Nephron progenitor cell (in vitro differentiated cells): ENCODE data around the gene NECTIN1.

ENCODE experiments used
- DNase-seq: peaks from one replicate; pipeline ENCODE4 v3.0.0; 2021
- H3K27ac Mint-ChIP-seq: 2 replicates; pipeline ENCODE4 v1.8.0; 2021; ENCODE audit warnings: mild to moderate bottlenecking, moderate library complexity, mixed read lengths
- H3K27me3 Mint-ChIP-seq: 2 replicates; pipeline ENCODE4 v1.8.0; 2021; ENCODE audit warnings: mild to moderate bottlenecking, low read depth, mixed read lengths; ENCODE audit not compliant: poor library complexity
- H3K36me3 Mint-ChIP-seq: 2 replicates; pipeline ENCODE4 v1.8.0; 2021; ENCODE audit warnings: low read depth, mixed read lengths
- H3K4me1 Mint-ChIP-seq: 2 replicates; pipeline ENCODE4 v1.8.0; 2021; ENCODE audit warnings: mixed read lengths
- H3K4me3 Mint-ChIP-seq: 2 replicates; pipeline ENCODE4 v1.8.0; 2021; ENCODE audit warnings: mild to moderate bottlenecking, moderate library complexity, mixed read lengths
- H3K9me3 Mint-ChIP-seq: 2 replicates; pipeline ENCODE4 v1.8.0; 2021; ENCODE audit warnings: mild to moderate bottlenecking, moderate library complexity, mixed read lengths
- TF ChIP-seq, protein P1 (sequence below): fragments of 200-600 bp; sonication (generic); IDR thresholded peaks from 2 replicates; pipeline ENCODE4 v1.5.0; 2021; ENCODE audit warnings: antibody characterized with exemption

NECTIN1 gene

DNA sequence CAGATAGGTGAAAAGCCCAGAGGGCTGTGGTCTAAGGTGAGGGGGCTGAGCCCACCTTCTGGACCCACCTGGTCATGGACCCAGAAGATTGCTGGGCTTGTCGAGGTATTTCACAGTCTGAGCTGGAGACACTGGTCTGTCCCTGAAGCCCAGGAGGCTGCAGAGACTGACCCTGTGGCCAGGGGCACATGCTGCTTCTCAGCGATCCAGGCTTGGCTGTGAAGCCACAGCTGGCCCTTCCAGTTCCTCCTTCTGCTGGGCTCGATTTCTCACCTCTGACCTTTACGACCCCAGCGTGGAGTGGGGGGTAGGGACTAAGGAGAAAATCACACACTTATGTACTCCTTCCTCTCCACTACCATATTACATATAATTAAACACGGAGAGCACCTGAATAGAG is 88.5 kb downstream of the NECTIN1 start:
- Mint-ChIP-seq H3K4me1 (peaks cover 62% of the 10 kb centered on the region), H3K36me3 (no peaks in the 10 kb centered on the region), H3K9me3 (no peaks in the 10 kb centered on the region), H3K27ac (no peak overlapping the region), H3K27me3 (peaks cover 9% of the 10 kb centered on the region), H3K4me3 (no peak overlapping the region)
- DNase-seq: no peak
- TF ChIP-seq, protein P1, sequence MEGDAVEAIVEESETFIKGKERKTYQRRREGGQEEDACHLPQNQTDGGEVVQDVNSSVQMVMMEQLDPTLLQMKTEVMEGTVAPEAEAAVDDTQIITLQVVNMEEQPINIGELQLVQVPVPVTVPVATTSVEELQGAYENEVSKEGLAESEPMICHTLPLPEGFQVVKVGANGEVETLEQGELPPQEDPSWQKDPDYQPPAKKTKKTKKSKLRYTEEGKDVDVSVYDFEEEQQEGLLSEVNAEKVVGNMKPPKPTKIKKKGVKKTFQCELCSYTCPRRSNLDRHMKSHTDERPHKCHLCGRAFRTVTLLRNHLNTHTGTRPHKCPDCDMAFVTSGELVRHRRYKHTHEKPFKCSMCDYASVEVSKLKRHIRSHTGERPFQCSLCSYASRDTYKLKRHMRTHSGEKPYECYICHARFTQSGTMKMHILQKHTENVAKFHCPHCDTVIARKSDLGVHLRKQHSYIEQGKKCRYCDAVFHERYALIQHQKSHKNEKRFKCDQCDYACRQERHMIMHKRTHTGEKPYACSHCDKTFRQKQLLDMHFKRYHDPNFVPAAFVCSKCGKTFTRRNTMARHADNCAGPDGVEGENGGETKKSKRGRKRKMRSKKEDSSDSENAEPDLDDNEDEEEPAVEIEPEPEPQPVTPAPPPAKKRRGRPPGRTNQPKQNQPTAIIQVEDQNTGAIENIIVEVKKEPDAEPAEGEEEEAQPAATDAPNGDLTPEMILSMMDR: no peak

DNA sequence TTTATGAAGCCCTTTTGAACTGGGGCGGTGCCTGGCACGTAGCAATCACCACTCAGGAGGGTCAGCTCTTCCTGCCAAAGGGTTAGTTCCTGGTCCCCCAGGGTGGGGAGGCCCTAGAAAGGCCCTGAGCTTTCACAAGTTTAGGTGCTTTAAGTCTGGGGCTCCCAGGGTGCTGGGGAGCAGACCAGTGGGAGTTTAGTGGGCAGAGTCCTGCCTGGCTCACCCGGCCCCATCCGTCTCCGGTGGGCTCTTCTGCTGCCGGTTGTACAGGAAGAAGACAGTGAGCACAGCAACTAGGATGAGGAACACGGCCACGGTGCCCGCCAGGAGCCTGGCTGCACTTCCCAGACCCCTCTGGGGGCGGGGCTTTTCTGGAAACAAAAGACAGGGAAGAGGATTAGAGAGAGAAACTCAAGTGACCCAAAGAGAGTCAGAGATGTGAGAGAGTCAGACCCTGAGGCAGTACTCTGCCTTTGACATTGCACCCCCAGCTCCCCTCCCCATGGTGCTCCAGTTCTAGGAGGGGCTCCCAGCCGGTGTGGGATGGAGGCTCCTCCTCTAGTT is 89.3 kb downstream of the NECTIN1 start:
- DNase-seq: no peak
- Mint-ChIP-seq H3K27ac (no peak overlapping the region), H3K4me3 (no peak overlapping the region), H3K27me3 (peaks cover 10% of the 10 kb centered on the region), H3K9me3 (no peaks in the 10 kb centered on the region), H3K4me1 (peaks cover 54% of the 10 kb centered on the region), H3K36me3 (no peaks in the 10 kb centered on the region)
- TF ChIP-seq, protein P1: no peak

DNA sequence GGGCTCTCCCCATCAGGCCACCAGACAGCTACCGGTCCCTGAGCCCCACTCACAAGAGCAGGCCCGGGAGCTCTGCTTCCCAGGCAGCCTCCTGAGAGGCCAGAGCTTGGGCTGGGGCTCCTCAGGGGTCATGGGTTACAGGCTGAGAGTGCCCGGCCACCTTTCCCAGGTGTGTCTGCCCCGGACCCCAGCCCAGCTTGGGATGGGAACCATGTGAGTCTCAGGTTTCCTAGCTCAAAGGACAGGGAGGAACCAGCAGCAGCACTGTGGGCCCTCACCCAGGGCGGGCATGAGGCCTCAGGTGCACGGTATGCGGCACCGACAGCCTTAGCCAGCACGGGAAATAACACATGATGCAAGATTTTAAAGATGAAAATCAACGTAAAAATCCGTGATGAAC is 90.1 kb downstream of the NECTIN1 start:
- Mint-ChIP-seq H3K9me3 (no peaks in the 10 kb centered on the region), H3K4me3 (no peak overlapping the region), H3K4me1 (peaks cover 45% of the 10 kb centered on the region)

DNA sequence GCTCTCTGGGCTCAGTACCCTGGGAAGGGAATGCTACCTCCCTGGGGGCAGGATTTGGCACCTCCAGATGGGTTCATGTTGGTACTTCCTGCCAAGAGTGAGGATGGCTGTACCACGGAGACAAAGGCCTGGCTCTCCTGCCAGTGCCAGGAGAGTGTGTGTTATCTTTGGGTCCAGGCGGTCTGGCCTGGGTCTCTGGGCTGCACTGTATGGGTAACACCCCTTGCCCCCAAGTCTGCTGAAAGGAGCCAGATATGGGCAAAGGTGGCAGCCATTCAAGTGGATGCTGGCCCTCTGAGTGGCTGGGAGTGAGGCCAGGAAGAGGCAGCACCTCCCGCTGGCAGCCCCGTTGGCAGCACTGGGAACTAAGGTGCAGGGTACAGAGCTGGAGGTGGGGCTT is 91.5 kb downstream of the NECTIN1 start:
- H3K27me3 Mint-ChIP-seq: peaks cover 13% of the 10 kb centered on the region
- TF ChIP-seq, protein P1: no peak
- H3K36me3 Mint-ChIP-seq: no peaks in the 10 kb centered on the region
- no peak overlapping the region for H3K27ac Mint-ChIP-seq
- no peak overlapping the region for H3K4me3 Mint-ChIP-seq
- H3K9me3 Mint-ChIP-seq: peaks cover 5% of the 10 kb centered on the region
- peaks cover 33% of the 10 kb centered on the region for H3K4me1 Mint-ChIP-seq
- no peak for DNase-seq

More for the DNA sequence above, 90.1 kb downstream of the NECTIN1 start:
- Mint-ChIP-seq H3K36me3 (no peaks in the 10 kb centered on the region), H3K27ac (no peak overlapping the region), H3K27me3 (peaks cover 13% of the 10 kb centered on the region)
- DNase-seq: no peak
- TF ChIP-seq, protein P1: no peak

DNA sequence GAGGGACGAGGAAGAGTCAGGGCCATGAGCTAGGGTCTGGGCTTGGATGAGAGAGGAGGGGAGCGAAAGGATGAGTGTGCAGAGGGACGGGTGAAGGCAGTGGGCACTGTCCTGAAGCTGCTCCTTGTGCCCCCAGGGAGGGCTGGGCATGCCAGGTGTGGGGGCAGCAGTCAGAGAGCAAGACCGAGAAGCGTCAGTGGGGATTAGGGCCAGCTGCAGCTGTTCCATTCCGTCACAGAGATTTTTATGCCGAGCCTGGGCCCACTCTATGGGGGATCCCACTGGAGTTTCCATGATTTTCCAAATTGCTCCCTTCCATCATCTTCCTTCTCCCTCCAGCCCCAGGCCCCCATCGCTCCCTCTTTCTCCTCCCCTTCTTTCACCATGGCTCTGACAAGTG is 93.2 kb downstream of the NECTIN1 start:
- H3K4me3 Mint-ChIP-seq: no peak overlapping the region
- no peak for DNase-seq
- H3K27me3 Mint-ChIP-seq: peaks cover 17% of the 10 kb centered on the region
- peaks cover 16% of the 10 kb centered on the region for H3K4me1 Mint-ChIP-seq
- no peaks in the 10 kb centered on the region for H3K36me3 Mint-ChIP-seq
- TF ChIP-seq, protein P1: no peak
- peaks cover 15% of the 10 kb centered on the region for H3K9me3 Mint-ChIP-seq
- no peak overlapping the region for H3K27ac Mint-ChIP-seq

DNA sequence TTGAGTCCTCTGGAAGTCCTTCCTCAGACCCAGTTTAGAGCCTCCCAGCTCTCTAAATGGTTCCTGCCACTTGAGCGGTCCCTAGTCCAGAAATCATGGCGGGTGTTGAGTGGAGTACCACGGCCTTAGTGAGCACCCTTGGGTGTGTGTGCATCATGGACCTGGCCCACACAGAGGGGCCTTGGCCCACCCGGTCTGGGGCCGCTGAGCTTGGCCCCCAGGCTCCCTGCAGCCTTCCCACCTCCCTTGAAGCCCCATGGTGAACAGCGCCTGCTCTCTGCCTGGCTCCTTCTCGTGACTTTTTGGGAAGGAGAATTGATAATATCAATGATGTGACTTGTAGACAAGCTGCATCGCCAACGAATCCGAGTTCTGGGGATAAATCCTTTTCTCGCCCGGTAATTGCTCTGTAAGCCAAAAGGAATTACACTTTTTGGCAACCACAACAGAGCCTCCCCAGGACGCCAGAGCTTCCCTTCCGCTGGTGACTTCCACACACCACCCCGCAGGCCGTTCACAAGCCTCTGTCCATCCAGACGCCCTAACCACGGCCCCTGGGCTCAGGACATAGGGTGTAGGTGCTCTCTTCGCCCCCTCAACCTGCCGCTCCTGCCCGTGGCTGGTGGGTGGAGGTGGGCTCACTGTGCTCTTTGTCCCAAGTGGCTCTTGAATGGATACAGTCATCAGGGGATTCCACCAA is 93.8 kb downstream of the NECTIN1 start:
- Mint-ChIP-seq H3K4me1 (peaks cover 14% of the 10 kb centered on the region), H3K27ac (no peak overlapping the region), H3K9me3 (peaks cover 15% of the 10 kb centered on the region), H3K4me3 (no peak overlapping the region), H3K27me3 (peaks cover 17% of the 10 kb centered on the region), H3K36me3 (no peaks in the 10 kb centered on the region)
- DNase-seq: no peak
- TF ChIP-seq, protein P1: no peak
